K562 (cell line): Measurements from ENCODE around the gene BPNT1.

Experiments
- CGGBP1 ChIP-seq: fragments of 250-450 bp; sonication (Bioruptor Pico); IDR thresholded peaks from 2 replicates; pipeline ENCODE4 v1.9.0; 2021; ENCODE audit warnings: mild to moderate bottlenecking
- EZH2 ChIP-seq: IDR thresholded peaks from 2 replicates; pipeline ENCODE4 v1.6.1; 2012; ENCODE audit warnings: low read depth, mild to moderate bottlenecking, inconsistent platforms, low read length, borderline replicate concordance
- FOXM1 ChIP-seq, 2 experiments: fragments of 450-650 bp in 1 of 2; sonication (generic) in 1 of 2; formaldehyde crosslinking in 1 of 2; IDR thresholded peaks; 2 replicates each; pipeline versions ENCODE4 v1.6.1 to v1.9.0; 2017 to 2022; ENCODE audit warnings: low read depth in 2 of 2, mild to moderate bottlenecking in 2 of 2, missing genetic modification reagents in 1 of 2, moderate library complexity in 1 of 2
- HDAC2 ChIP-seq: fragments of 450-650 bp; IDR thresholded peaks from 2 replicates; pipeline ENCODE4 v1.6.1; 2016; ENCODE audit warnings: mild to moderate bottlenecking
- KDM1A ChIP-seq, 2 experiments: fragments of 450-650 bp; IDR thresholded peaks; 2 replicates each; pipeline ENCODE4 v1.6.1; 2016; ENCODE audit warnings: mild to moderate bottlenecking in 2 of 2
- TF ChIP-seq, protein P1 (sequence below), 2 experiments: fragments of 450-650 bp; IDR thresholded peaks; 2 replicates each; pipeline ENCODE4 v1.6.1; 2016
- TF ChIP-seq, protein P2 (sequence below), 3 experiments: IDR thresholded peaks in 2 of 3; conservative IDR thresholded peaks in 1 of 3; 2 replicates each; pipeline ENCODE4 v1.5.1; 2011 to 2012; ENCODE audit warnings: low read length in 3 of 3, mild to moderate bottlenecking in 3 of 3, control low read depth in 2 of 3, improper control_type of control experiment in 1 of 3, inconsistent platforms in 1 of 3, low read depth in 1 of 3, mixed read lengths in 1 of 3, moderate library complexity in 1 of 3; ENCODE audit not compliant: insufficient read depth in 2 of 3

GRCh38 chr1:220129479-220130210 is 40.1 kb upstream of the BPNT1 start:
- TF ChIP-seq, protein P1, sequence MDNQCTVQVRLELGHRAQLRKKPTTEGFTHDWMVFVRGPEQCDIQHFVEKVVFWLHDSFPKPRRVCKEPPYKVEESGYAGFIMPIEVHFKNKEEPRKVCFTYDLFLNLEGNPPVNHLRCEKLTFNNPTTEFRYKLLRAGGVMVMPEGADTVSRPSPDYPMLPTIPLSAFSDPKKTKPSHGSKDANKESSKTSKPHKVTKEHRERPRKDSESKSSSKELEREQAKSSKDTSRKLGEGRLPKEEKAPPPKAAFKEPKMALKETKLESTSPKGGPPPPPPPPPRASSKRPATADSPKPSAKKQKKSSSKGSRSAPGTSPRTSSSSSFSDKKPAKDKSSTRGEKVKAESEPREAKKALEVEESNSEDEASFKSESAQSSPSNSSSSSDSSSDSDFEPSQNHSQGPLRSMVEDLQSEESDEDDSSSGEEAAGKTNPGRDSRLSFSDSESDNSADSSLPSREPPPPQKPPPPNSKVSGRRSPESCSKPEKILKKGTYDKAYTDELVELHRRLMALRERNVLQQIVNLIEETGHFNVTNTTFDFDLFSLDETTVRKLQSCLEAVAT (IDR thresholded peaks at IDR 0.05) = no peak
- TF ChIP-seq FOXM1 (IDR thresholded peaks at IDR 0.05; ENCODE audit: low read depth) (no peak), FOXM1 (CRISPR knock-in tag; IDR thresholded peaks at IDR 0.05; ENCODE audit: low read depth) (no peak), HDAC2 (no peak), KDM1A (IDR thresholded peaks at IDR 0.05) (no peak), EZH2 (no peak), CGGBP1 (CRISPR knock-in tag) (no peak)
- TF ChIP-seq, protein P2, sequence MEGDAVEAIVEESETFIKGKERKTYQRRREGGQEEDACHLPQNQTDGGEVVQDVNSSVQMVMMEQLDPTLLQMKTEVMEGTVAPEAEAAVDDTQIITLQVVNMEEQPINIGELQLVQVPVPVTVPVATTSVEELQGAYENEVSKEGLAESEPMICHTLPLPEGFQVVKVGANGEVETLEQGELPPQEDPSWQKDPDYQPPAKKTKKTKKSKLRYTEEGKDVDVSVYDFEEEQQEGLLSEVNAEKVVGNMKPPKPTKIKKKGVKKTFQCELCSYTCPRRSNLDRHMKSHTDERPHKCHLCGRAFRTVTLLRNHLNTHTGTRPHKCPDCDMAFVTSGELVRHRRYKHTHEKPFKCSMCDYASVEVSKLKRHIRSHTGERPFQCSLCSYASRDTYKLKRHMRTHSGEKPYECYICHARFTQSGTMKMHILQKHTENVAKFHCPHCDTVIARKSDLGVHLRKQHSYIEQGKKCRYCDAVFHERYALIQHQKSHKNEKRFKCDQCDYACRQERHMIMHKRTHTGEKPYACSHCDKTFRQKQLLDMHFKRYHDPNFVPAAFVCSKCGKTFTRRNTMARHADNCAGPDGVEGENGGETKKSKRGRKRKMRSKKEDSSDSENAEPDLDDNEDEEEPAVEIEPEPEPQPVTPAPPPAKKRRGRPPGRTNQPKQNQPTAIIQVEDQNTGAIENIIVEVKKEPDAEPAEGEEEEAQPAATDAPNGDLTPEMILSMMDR (IDR thresholded peaks at IDR 0.05 in 2 of 3, conservative IDR thresholded peaks at IDR 0.05 in 1 of 3; ENCODE audit: insufficient read depth in 2 of 3, low read depth in 1 of 3, low read length in 3 of 3) = no peak
